HepG2 (cell line): ENCODE results near the gene SPHK1. TPM values are rescaled to one million over a fixed set of nuclear protein-coding genes. Genes with fewer than 3 reads are reported as not detected.

Experiments
- AKAP8 ChIP-seq: sonication (generic); formaldehyde crosslinking; IDR thresholded peaks from 2 replicates; pipeline ENCODE4 v1.5.1; 2020; ENCODE audit warnings: mild to moderate bottlenecking, missing genetic modification reagents
- ARNTL ChIP-seq: sonication (generic); formaldehyde crosslinking; IDR thresholded peaks from 2 replicates; pipeline ENCODE4 v1.4.0; 2020; ENCODE audit warnings: mild to moderate bottlenecking, missing genetic modification reagents
- BCL3 ChIP-seq: sonication (generic); formaldehyde crosslinking; IDR thresholded peaks from 2 replicates; pipeline ENCODE4 v1.5.1; 2020; ENCODE audit warnings: mild to moderate bottlenecking, missing genetic modification reagents, moderate library complexity
- ELF1 ChIP-seq: sonication (generic); formaldehyde crosslinking; IDR thresholded peaks from 2 replicates; pipeline ENCODE4 v1.4.0; 2020; ENCODE audit warnings: missing genetic modification reagents
- EP300 ChIP-seq, 3 experiments: sonication (generic) in 1 of 3; formaldehyde crosslinking in 1 of 3; IDR thresholded peaks; 2 replicates each; pipeline versions ENCODE4 v1.5.1 to v1.6.1; 2011 to 2020; ENCODE audit warnings: low read depth in 2 of 3, low read length in 2 of 3, borderline replicate concordance in 1 of 3, improper control_type of control experiment in 1 of 3, mild to moderate bottlenecking in 1 of 3, missing genetic modification reagents in 1 of 3, moderate library complexity in 1 of 3
- NFAT5 ChIP-seq: sonication (generic); formaldehyde crosslinking; IDR thresholded peaks from 2 replicates; pipeline ENCODE4 v1.4.0; 2020; ENCODE audit warnings: missing genetic modification reagents
- NFIB ChIP-seq: sonication (generic); formaldehyde crosslinking; IDR thresholded peaks from 2 replicates; pipeline ENCODE4 v1.9.0; 2021; ENCODE audit warnings: missing genetic modification reagents, mild to moderate bottlenecking, borderline replicate concordance
- POGK ChIP-seq: sonication (generic); formaldehyde crosslinking; conservative IDR thresholded peaks from 2 replicates; pipeline ENCODE4 v1.8.0; 2022; ENCODE audit warnings: mild to moderate bottlenecking, moderate library complexity, missing genetic modification reagents
- ZBTB37 ChIP-seq: sonication (generic); formaldehyde crosslinking; IDR thresholded peaks from 2 replicates; pipeline ENCODE4 v1.4.0; 2020; ENCODE audit warnings: mild to moderate bottlenecking, missing genetic modification reagents
- ZNF619 ChIP-seq: sonication (generic); formaldehyde crosslinking; IDR thresholded peaks from 2 replicates; pipeline ENCODE4 v1.4.0; 2020; ENCODE audit warnings: mild to moderate bottlenecking, missing genetic modification reagents
- polyA plus RNA-seq, 8 experiments: library from polyadenylated mRNA; depleted of rRNA in 3 of 8; stranded (reverse) in 7 of 8; unstranded in 1 of 8; fragments of >200 nt; fragmentation: Illumina TruSeq in 4 of 8; extraction: Trizol in 4 of 8; gene quantifications; 2 replicates each; pipeline versions ENCODE4 v1.2.1 to v1.2.3, GENCODE V29; 2011 to 2016; ENCODE audit warnings: low read depth in 4 of 8, missing spikeins in 1 of 8, mixed read lengths in 1 of 8; ENCODE audit not compliant: insufficient read depth in 1 of 8
- total RNA-seq, 5 experiments: library from RNA; depleted of rRNA; stranded (reverse); fragments of >200 nt; fragmentation: Illumina TruSeq; extraction: Trizol; gene quantifications; 2 replicates each; pipeline ENCODE4 v1.2.3, GENCODE V29; 2016; ENCODE audit warnings: low read depth in 1 of 5
- TF ChIP-seq, protein P1 (sequence below): IDR thresholded peaks from 2 replicates; pipeline ENCODE4 v1.6.1; 2016; ENCODE audit warnings: mild to moderate bottlenecking
- TF ChIP-seq, protein P2 (sequence below): IDR thresholded peaks from 2 replicates; pipeline ENCODE4 v1.6.1; 2016; ENCODE audit warnings: low read depth

Gene SPHK1
- total and polyA plus RNA-seq, 2 of the 13 experiments (the other 11 are each of a cell fraction or from before 2014, with no cell fraction given) = 129 to 160 TPM

GRCh38 chr17:76385892-76386786 lies 1.7 kb downstream of the SPHK1 start (continued):
- peak; percentile 97 for TF ChIP-seq ARNTL (CRISPR knock-in tag)
- peak; percentile 99 for TF ChIP-seq NFAT5
- TF ChIP-seq ZBTB37 (CRISPR knock-in tag) = no peak
- TF ChIP-seq BCL3 = peak; percentile 99
- peak; percentile 94 for TF ChIP-seq POGK (CRISPR knock-in tag)
- peak; percentile 54; the same call in 1 of the 2 replicates for TF ChIP-seq AKAP8 (CRISPR knock-in tag)
- TF ChIP-seq ZNF619 (CRISPR knock-in tag) = no peak; the same call in 1 of the 2 replicates
- TF ChIP-seq EP300 (IDR thresholded peaks at IDR 0.05; ENCODE audit: low read depth in 2 of 2, low read length in 2 of 2) = no peak; a peak in 1 of 4 replicates
- peak; percentile 57; the same call in 1 of the 2 replicates for TF ChIP-seq EP300 (CRISPR knock-in tag; IDR thresholded peaks at IDR 0.05; ENCODE audit: borderline replicate concordance)
- TF ChIP-seq, protein P1, sequence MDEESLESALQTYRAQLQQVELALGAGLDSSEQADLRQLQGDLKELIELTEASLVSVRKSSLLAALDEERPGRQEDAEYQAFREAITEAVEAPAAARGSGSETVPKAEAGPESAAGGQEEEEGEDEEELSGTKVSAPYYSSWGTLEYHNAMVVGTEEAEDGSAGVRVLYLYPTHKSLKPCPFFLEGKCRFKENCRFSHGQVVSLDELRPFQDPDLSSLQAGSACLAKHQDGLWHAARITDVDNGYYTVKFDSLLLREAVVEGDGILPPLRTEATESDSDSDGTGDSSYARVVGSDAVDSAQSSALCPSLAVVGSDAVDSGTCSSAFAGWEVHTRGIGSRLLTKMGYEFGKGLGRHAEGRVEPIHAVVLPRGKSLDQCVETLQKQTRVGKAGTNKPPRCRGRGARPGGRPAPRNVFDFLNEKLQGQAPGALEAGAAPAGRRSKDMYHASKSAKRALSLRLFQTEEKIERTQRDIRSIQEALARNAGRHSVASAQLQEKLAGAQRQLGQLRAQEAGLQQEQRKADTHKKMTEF (CRISPR knock-in tag) = peak; percentile 96
- TF ChIP-seq, protein P2, sequence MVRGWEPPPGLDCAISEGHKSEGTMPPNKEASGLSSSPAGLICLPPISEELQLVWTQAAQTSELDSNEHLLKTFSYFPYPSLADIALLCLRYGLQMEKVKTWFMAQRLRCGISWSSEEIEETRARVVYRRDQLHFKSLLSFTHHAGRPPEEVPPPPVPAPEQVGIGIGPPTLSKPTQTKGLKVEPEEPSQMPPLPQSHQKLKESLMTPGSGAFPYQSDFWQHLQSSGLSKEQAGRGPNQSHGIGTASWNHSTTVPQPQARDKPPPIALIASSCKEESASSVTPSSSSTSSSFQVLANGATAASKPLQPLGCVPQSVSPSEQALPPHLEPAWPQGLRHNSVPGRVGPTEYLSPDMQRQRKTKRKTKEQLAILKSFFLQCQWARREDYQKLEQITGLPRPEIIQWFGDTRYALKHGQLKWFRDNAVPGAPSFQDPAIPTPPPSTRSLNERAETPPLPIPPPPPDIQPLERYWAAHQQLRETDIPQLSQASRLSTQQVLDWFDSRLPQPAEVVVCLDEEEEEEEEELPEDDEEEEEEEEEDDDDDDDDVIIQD (CRISPR knock-in tag) = peak; percentile 64; the same call in 1 of the 2 replicates
- peak; percentile 93 for TF ChIP-seq NFIB (CRISPR knock-in tag)
- TF ChIP-seq ELF1 (CRISPR knock-in tag) = peak; percentile 71; the same call in 1 of the 2 replicates
